ENCODE data around the gene PDCL3.

DNA sequence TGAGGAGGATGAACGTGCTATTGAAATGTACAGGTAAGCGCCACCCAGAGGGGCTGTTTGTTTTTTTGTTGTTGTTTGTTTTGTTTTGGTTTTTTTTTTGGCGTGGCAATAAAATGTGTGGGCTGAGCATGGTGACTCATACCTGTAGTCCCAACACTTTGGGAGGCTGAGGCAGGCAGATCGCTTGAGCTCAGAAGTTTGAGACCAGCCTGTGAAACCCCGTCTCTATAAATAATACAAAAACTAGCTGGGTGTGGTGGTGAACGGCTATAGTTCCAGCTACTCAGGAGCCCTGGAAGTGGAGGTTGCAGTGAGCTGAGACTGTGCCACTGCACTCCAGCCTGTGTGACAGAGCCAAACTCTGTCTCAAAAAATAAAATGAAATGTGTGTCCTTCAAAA, 6.2 kb downstream of the PDCL3 start:
- TF ChIP-seq, protein P1, sequence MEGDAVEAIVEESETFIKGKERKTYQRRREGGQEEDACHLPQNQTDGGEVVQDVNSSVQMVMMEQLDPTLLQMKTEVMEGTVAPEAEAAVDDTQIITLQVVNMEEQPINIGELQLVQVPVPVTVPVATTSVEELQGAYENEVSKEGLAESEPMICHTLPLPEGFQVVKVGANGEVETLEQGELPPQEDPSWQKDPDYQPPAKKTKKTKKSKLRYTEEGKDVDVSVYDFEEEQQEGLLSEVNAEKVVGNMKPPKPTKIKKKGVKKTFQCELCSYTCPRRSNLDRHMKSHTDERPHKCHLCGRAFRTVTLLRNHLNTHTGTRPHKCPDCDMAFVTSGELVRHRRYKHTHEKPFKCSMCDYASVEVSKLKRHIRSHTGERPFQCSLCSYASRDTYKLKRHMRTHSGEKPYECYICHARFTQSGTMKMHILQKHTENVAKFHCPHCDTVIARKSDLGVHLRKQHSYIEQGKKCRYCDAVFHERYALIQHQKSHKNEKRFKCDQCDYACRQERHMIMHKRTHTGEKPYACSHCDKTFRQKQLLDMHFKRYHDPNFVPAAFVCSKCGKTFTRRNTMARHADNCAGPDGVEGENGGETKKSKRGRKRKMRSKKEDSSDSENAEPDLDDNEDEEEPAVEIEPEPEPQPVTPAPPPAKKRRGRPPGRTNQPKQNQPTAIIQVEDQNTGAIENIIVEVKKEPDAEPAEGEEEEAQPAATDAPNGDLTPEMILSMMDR (conservative IDR thresholded peaks at IDR 0.05; ENCODE audit: low read length), result no peak
- TF ChIP-seq EZH2phosphoT487 (IDR thresholded peaks at IDR 0.05; ENCODE audit: borderline replicate concordance, low read depth, low read length), result no peak

Measured in OCI-LY7 (cell line).